PC-3 (cell line): Measurements from ENCODE around the gene ASTN2. TPM values are rescaled to one million over a fixed set of nuclear protein-coding genes. Genes with fewer than 3 reads are reported as not detected.

ENCODE experiments used
- ATAC-seq: fragments of 200-7000 bp; cut with Tn5 transposase; 2 replicates; pipeline ENCODE4 v1.9.1; 2020; ENCODE audit warnings: mild to moderate bottlenecking, moderate library complexity
- BruUV-seq: library from RNA; stranded (reverse); fragments of 400-500 nt; replicated peaks from 2 replicates; lab custom pipeline; 2021; lab: Mats Ljungman, UMichigan
- CTCF ChIA-PET: fragments of 300-600 bp; sonication (Branson Sonifier 250); formaldehyde crosslinking; loops from one replicate; lab custom pipeline; 2022; ENCODE audit warnings: antibody characterized with exemption; lab: Charles Lee
- POLR2A ChIA-PET: fragments of 300-600 bp; sonication (Branson Sonifier 250); formaldehyde crosslinking; loops from one replicate; lab custom pipeline; 2022; ENCODE audit warnings: antibody characterized with exemption; ENCODE audit not compliant: unreplicated experiment; lab: Charles Lee
- DNase-seq: peaks from one replicate; pipeline ENCODE4 v3.0.0-alpha.2; 2015
- H2AFZ ChIP-seq: fragments of 300-600 bp; sonication (generic); 2 replicates; pipeline ENCODE4 v1.6.0; 2016; ENCODE audit warnings: antibody characterized with exemption, low read length
- H3F3A ChIP-seq: fragments of 300-600 bp; sonication (generic); one replicate; pipeline ENCODE4 v1.6.0; 2017; ENCODE audit warnings: antibody characterized with exemption, low read length, control low read depth, mild to moderate bottlenecking; ENCODE audit not compliant: unreplicated experiment
- H3K27ac ChIP-seq: fragments of 300-600 bp; sonication (generic); 2 replicates; pipeline ENCODE4 v1.5.1; 2016; ENCODE audit warnings: mild to moderate bottlenecking, low read length
- H3K27me3 ChIP-seq: fragments of 300-600 bp; sonication (generic); 2 replicates; pipeline ENCODE4 v1.6.1; 2016; ENCODE audit warnings: low read length, mixed read lengths
- H3K36me3 ChIP-seq: fragments of 300-600 bp; sonication (generic); 2 replicates; pipeline ENCODE4 v1.6.1; 2016; ENCODE audit warnings: low read depth, mixed run types, low read length, mixed read lengths
- H3K4me1 ChIP-seq: fragments of 300-600 bp; sonication (generic); 2 replicates; pipeline ENCODE4 v1.5.1; 2016; ENCODE audit warnings: low read length; ENCODE audit not compliant: insufficient read depth
- H3K4me2 ChIP-seq: fragments of 300-600 bp; sonication (generic); 2 replicates; pipeline ENCODE4 v1.6.0; 2016; ENCODE audit warnings: low read length
- H3K4me3 ChIP-seq: fragments of 300-600 bp; sonication (generic); 2 replicates; pipeline ENCODE4 v1.5.1; 2016; ENCODE audit warnings: mild to moderate bottlenecking, low read length, mixed read lengths
- H3K79me2 ChIP-seq: fragments of 300-600 bp; sonication (generic); 2 replicates; pipeline ENCODE4 v1.6.1; 2017; ENCODE audit warnings: low read length, mixed read lengths
- H3K9ac ChIP-seq: fragments of 300-600 bp; sonication (generic); 2 replicates; pipeline ENCODE4 v1.6.0; 2016; ENCODE audit warnings: mild to moderate bottlenecking, low read length
- H3K9me2 ChIP-seq: fragments of 300-600 bp; sonication (generic); replicated peaks from 2 replicates; pipeline ENCODE4 v1.6.1; 2016; ENCODE audit warnings: mixed run types, low read length, mixed read lengths
- H3K9me3 ChIP-seq: fragments of 300-600 bp; sonication (generic); 2 replicates; pipeline ENCODE4 v1.6.1; 2016; ENCODE audit warnings: low read length, mixed read lengths
- H4K20me1 ChIP-seq: fragments of 300-600 bp; sonication (generic); 2 replicates; pipeline ENCODE4 v1.6.1; 2016; ENCODE audit warnings: low read length, mixed read lengths
- CTCF ChIP-seq: fragments of 300-600 bp; sonication (generic); conservative IDR thresholded peaks from 2 replicates; pipeline ENCODE4 v1.5.1; 2017; ENCODE audit warnings: antibody characterized with exemption, low read depth, mild to moderate bottlenecking, low read length
- EZH2 ChIP-seq: fragments of 300-600 bp; sonication (generic); IDR thresholded peaks from one replicate; pipeline ENCODE4 v1.6.1; 2017; ENCODE audit warnings: antibody characterized with exemption, mild to moderate bottlenecking, low read length; ENCODE audit not compliant: unreplicated experiment
- EZH2phosphoT487 ChIP-seq: fragments of 300-600 bp; sonication (generic); IDR thresholded peaks from 2 replicates; pipeline ENCODE4 v1.6.1; 2018; ENCODE audit warnings: mild to moderate bottlenecking, antibody characterized with exemption, low read length, borderline replicate concordance
- intact Hi-C: fragments of 100-400 bp; cut with micrococcal nuclease; formaldehyde crosslinking; loops from 2 replicates; pipeline ENCODE4 v1.9.0; 2023
- total RNA-seq: library from RNA; depleted of rRNA; stranded (reverse); fragments of >200 nt; gene quantifications from 2 replicates; pipeline ENCODE4 v1.2.3, GENCODE V29; 2014

The ASTN2 gene
- total RNA-seq, 1 experiment from 2014 or later: 3.5 TPM

- H3K9me2 ChIP-seq: no peaks in the 10 kb centered on the region
- TF ChIP-seq CTCF (no peak), EZH2phosphoT487 (no peak), EZH2 (no peak)
- DNase-seq (no peak), ATAC-seq (no peak)
- H3K27ac ChIP-seq: no peak overlapping the region
- H3K9me3 ChIP-seq: no peaks in the 10 kb centered on the region
- CTCF ChIA-PET: no interaction called here
- H2AFZ ChIP-seq: no peak overlapping the region
- no peak overlapping the region for H3K9ac ChIP-seq
- no peak overlapping the region for H3K4me3 ChIP-seq
- no peaks in the 10 kb centered on the region for H3K79me2 ChIP-seq
- POLR2A ChIA-PET: no interaction called here
- no peaks in the 10 kb centered on the region for H3F3A ChIP-seq
- intact Hi-C loops: no loop called here
- H3K4me1 ChIP-seq: peaks cover 14% of the 10 kb centered on the region
- no peaks in the 10 kb centered on the region for H4K20me1 ChIP-seq
- no TSS peak for BruUV-seq
- peaks cover 15% of the 10 kb centered on the region; the same call in 1 of the 2 replicates for H3K36me3 ChIP-seq
- no peak overlapping the region for H3K4me2 ChIP-seq
- H3K27me3 ChIP-seq: no peaks in the 10 kb centered on the region
Observed at GRCh38 chr9:116700882-116701865, 713.7 kb downstream of the ASTN2 start.

- ATAC-seq (no peak), DNase-seq (no peak)
- Histone ChIP-seq H3K4me1 (peaks cover 13% of the 10 kb centered on the region), H3K4me2 (no peak overlapping the region), H3K36me3 (peaks cover 15% of the 10 kb centered on the region; the same call in 1 of the 2 replicates), H3K9me2 (no peaks in the 10 kb centered on the region), H3K27ac (no peak overlapping the region), H2AFZ (no peak overlapping the region), H3K9me3 (no peaks in the 10 kb centered on the region), H3K79me2 (peaks cover 8% of the 10 kb centered on the region), H3K27me3 (no peaks in the 10 kb centered on the region), H3F3A (no peaks in the 10 kb centered on the region), H4K20me1 (no peaks in the 10 kb centered on the region), H3K4me3 (no peak overlapping the region), H3K9ac (no peak overlapping the region)
- TF ChIP-seq CTCF (no peak), EZH2phosphoT487 (no peak), EZH2 (no peak)
- CTCF ChIA-PET: no interaction called here
- POLR2A ChIA-PET: no interaction called here
- BruUV-seq: no TSS peak
- intact Hi-C loops: no loop called here
Observed at GRCh38 chr9:116700279-116700678, 714.6 kb downstream of the ASTN2 start.

GRCh38 chr9:116697887-116698286, 717.0 kb downstream of the ASTN2 start:
- H3K27me3 ChIP-seq: no peaks in the 10 kb centered on the region
- no TSS peak for BruUV-seq
- ChIA-PET POLR2A (no interaction called here), CTCF (no interaction called here)
- H3K4me2 ChIP-seq: no peak overlapping the region
- H3K9me2 ChIP-seq: no peaks in the 10 kb centered on the region
- H3K27ac ChIP-seq: no peak overlapping the region
- peaks cover 3% of the 10 kb centered on the region; the same call in 1 of the 2 replicates for H4K20me1 ChIP-seq
- DNase-seq (no peak), ATAC-seq (no peak)
- no peaks in the 10 kb centered on the region for H3K9me3 ChIP-seq
- H3K4me1 ChIP-seq: peaks cover 21% of the 10 kb centered on the region
- H3K4me3 ChIP-seq: no peak overlapping the region
- no peaks in the 10 kb centered on the region for H3F3A ChIP-seq
- no peak overlapping the region for H3K9ac ChIP-seq
- peaks cover 29% of the 10 kb centered on the region for H3K79me2 ChIP-seq
- peaks cover 15% of the 10 kb centered on the region; the same call in 1 of the 2 replicates for H3K36me3 ChIP-seq
- no peak overlapping the region for H2AFZ ChIP-seq
- TF ChIP-seq CTCF (no peak), EZH2phosphoT487 (no peak), EZH2 (no peak)
- intact Hi-C loops: no loop called here
